Measurements from ENCODE around the gene VWCE.

The VWCE gene

DNA sequence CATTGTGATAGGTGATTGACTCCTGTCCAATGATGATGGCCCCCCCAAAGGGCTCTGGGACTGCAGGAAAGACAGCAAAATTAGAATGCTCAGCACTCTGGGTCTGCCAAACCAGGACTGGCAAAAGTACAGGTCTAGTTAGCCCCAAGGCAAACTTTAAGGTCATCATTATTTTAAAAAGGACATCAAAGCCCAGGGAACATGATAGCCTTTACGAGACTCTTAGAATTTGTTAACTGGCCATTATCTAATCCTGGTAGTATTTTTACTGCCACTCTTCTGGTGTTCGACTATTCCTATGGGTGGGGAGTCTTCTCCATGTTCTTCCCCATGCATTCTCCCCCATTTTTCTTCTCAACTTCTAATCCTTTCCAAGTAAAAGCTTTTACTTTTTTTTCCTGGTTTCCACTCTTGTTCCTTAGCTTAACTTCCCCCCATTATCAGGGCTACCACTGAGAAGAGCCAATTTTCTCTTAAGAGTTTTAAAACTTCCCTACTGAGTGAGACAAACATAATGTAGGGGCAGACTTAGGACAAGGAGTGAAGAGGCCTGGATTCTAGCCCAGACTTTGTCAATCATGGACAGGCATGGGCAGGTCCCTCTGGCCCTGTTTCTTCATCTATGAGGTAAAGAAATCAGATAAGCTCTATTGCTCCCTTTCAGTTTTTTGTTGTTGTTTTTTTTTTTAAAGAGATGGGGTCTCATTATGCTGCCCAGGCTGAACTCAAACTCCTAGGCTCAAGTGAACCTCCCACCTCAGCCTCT lies 30.7 kb upstream of the VWCE start:
- H3K9ac ChIP-seq (ENCODE audit: low read length): no peak overlapping the region
- no peak overlapping the region for H3K4me3 ChIP-seq (ENCODE audit: low read depth, low read length)
- no peaks in the 10 kb centered on the region for H3K27me3 ChIP-seq (ENCODE audit: control insufficient read depth, insufficient read depth, low read length)
- peaks cover 91% of the 10 kb centered on the region for H3K36me3 ChIP-seq (ENCODE audit: control insufficient read depth, insufficient read depth, low read length)
- no peaks in the 10 kb centered on the region for H3K9me3 ChIP-seq (ENCODE audit: control insufficient read depth, insufficient read depth, low read depth, low read length)
- no peaks in the 10 kb centered on the region for H3K4me1 ChIP-seq (ENCODE audit: control insufficient read depth, insufficient read depth, low read length)
- H3K27ac ChIP-seq (ENCODE audit: low read depth, low read length): no peak overlapping the region

GRCh38 chr11:61315260-61315659 lies 20.1 kb upstream of the VWCE start:
- Histone ChIP-seq H3K36me3 (ENCODE audit: control insufficient read depth, insufficient read depth, low read length) (peaks cover 93% of the 10 kb centered on the region), H3K27ac (ENCODE audit: low read depth, low read length) (no peak overlapping the region), H3K9me3 (ENCODE audit: control insufficient read depth, insufficient read depth, low read depth, low read length) (no peaks in the 10 kb centered on the region), H3K4me3 (ENCODE audit: low read depth, low read length) (no peak overlapping the region), H3K27me3 (ENCODE audit: control insufficient read depth, insufficient read depth, low read length) (no peaks in the 10 kb centered on the region), H3K4me1 (ENCODE audit: control insufficient read depth, insufficient read depth, low read length) (no peaks in the 10 kb centered on the region), H3K9ac (ENCODE audit: low read length) (no peak overlapping the region)

DNA sequence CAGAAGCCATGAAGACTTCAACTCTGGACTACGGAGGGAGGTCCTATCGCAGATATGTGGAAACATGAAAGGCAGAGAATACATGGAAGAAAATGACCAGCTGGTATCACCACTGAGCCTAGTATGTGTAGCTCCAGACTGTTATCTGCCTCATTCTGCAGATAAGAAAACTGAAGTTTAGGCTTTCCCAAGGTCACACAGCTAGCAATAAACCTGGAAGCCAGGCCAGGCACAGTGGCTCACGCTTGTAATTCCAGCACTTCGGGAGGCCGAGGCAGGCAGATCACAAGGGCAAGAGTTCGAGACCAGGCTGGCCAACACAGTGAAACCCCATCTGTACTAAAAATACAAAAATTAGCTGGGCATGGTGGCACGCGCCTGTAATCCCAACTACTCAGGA lies 15.6 kb upstream of the VWCE start:
- no peak overlapping the region for H3K4me3 ChIP-seq (ENCODE audit: low read depth, low read length)
- H3K9ac ChIP-seq (ENCODE audit: low read length): no peak overlapping the region
- no peak overlapping the region for H3K27ac ChIP-seq (ENCODE audit: low read depth, low read length)
- H3K27me3 ChIP-seq (ENCODE audit: control insufficient read depth, insufficient read depth, low read length): no peaks in the 10 kb centered on the region
- H3K36me3 ChIP-seq (ENCODE audit: control insufficient read depth, insufficient read depth, low read length): peaks cover 100% of the 10 kb centered on the region
- H3K4me1 ChIP-seq (ENCODE audit: control insufficient read depth, insufficient read depth, low read length): no peaks in the 10 kb centered on the region
- no peaks in the 10 kb centered on the region for H3K9me3 ChIP-seq (ENCODE audit: control insufficient read depth, insufficient read depth, low read depth, low read length)

GRCh38 chr11:61309739-61310138 lies 14.6 kb upstream of the VWCE start:
- no peaks in the 10 kb centered on the region for H3K27me3 ChIP-seq (ENCODE audit: control insufficient read depth, insufficient read depth, low read length)
- peaks cover 99% of the 10 kb centered on the region for H3K36me3 ChIP-seq (ENCODE audit: control insufficient read depth, insufficient read depth, low read length)
- H3K9ac ChIP-seq (ENCODE audit: low read length): no peak overlapping the region
- H3K4me3 ChIP-seq (ENCODE audit: low read depth, low read length): no peak overlapping the region
- no peaks in the 10 kb centered on the region for H3K9me3 ChIP-seq (ENCODE audit: control insufficient read depth, insufficient read depth, low read depth, low read length)
- H3K27ac ChIP-seq (ENCODE audit: low read depth, low read length): no peak overlapping the region
- no peaks in the 10 kb centered on the region for H3K4me1 ChIP-seq (ENCODE audit: control insufficient read depth, insufficient read depth, low read length)

DNA sequence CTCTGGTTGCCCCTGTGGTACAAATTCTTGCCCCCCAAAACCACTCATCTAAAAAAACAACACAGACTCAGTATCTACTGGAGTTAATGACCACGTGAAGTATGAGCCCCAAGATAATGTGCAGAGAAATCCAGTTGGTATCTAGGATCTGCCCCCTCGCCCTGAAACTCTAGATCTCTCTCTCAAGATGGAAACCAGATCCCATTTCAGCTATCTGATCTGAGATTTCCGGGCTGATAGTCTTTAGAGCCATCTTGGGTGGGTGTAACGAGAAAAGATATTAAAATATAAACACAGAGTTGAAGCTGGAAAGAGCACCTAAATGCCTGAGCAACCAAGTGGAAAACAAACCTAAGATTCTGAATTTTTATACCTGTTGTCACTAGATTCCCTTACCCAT lies 14.0 kb upstream of the VWCE start:
- Histone ChIP-seq H3K9me3 (ENCODE audit: control insufficient read depth, insufficient read depth, low read depth, low read length) (no peaks in the 10 kb centered on the region), H3K27me3 (ENCODE audit: control insufficient read depth, insufficient read depth, low read length) (no peaks in the 10 kb centered on the region), H3K9ac (ENCODE audit: low read length) (no peak overlapping the region), H3K4me1 (ENCODE audit: control insufficient read depth, insufficient read depth, low read length) (no peaks in the 10 kb centered on the region), H3K36me3 (ENCODE audit: control insufficient read depth, insufficient read depth, low read length) (peaks cover 98% of the 10 kb centered on the region), H3K4me3 (ENCODE audit: low read depth, low read length) (no peak overlapping the region), H3K27ac (ENCODE audit: low read depth, low read length) (no peak overlapping the region)

DNA sequence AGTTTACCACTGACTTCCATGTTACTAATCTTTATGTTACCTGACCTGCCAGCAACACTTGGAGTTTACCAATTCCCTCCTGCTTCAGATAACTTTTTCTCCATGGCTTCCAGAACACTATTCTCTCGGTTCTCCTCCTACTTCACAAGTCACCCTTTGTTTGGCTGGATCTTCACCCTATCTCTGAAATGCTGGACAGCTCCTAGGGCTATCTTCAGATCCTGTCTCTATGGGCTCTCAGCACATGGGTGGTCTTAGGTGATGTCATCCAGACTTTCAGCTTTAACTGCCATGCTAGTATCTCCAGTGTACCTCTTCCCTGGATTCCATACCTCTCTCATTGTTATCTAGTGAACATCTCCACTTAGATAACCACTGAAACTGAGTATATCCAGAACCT lies 12.2 kb upstream of the VWCE start:
- Histone ChIP-seq H3K9ac (ENCODE audit: low read length) (no peak overlapping the region), H3K27ac (ENCODE audit: low read depth, low read length) (no peak overlapping the region), H3K27me3 (ENCODE audit: control insufficient read depth, insufficient read depth, low read length) (no peaks in the 10 kb centered on the region), H3K36me3 (ENCODE audit: control insufficient read depth, insufficient read depth, low read length) (peaks cover 98% of the 10 kb centered on the region), H3K4me1 (ENCODE audit: control insufficient read depth, insufficient read depth, low read length) (no peaks in the 10 kb centered on the region), H3K9me3 (ENCODE audit: control insufficient read depth, insufficient read depth, low read depth, low read length) (no peaks in the 10 kb centered on the region), H3K4me3 (ENCODE audit: low read depth, low read length) (no peak overlapping the region)

- H3K4me3 ChIP-seq (ENCODE audit: low read depth, low read length): no peak overlapping the region
- no peaks in the 10 kb centered on the region for H3K9me3 ChIP-seq (ENCODE audit: control insufficient read depth, insufficient read depth, low read depth, low read length)
- H3K36me3 ChIP-seq (ENCODE audit: control insufficient read depth, insufficient read depth, low read length): peaks cover 98% of the 10 kb centered on the region
Measured at GRCh38 chr11:61306221-61306620, 11.1 kb upstream of the VWCE start.

DNA sequence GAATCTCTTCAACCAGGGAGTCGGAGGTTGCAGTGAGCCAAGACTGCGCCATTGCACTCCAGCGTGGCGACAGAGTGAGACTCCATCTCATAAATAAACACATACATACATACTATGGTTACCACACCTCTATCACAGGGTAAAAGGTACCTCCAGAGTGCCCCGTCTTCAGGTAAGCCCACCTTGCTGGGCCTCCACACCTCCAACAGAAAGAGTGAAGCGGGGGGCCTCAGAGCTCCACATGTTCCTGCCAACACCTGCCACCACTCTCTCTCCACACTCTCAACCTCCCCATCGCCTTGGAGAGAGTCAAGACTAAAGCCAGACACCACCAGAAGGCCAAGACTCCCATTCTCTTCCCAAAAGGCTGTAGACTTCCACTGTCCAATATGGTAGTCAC lies 10.3 kb upstream of the VWCE start:
- H3K9me3 ChIP-seq (ENCODE audit: control insufficient read depth, insufficient read depth, low read depth, low read length): no peaks in the 10 kb centered on the region
- H3K36me3 ChIP-seq (ENCODE audit: control insufficient read depth, insufficient read depth, low read length): peaks cover 98% of the 10 kb centered on the region
- H3K4me3 ChIP-seq (ENCODE audit: low read depth, low read length): no peak overlapping the region
- H3K4me1 ChIP-seq (ENCODE audit: control insufficient read depth, insufficient read depth, low read length): no peaks in the 10 kb centered on the region
- H3K9ac ChIP-seq (ENCODE audit: low read length): no peak overlapping the region
- no peak overlapping the region for H3K27ac ChIP-seq (ENCODE audit: low read depth, low read length)
- no peaks in the 10 kb centered on the region for H3K27me3 ChIP-seq (ENCODE audit: control insufficient read depth, insufficient read depth, low read length)

More at GRCh38 chr11:61306221-61306620, 11.1 kb upstream of the VWCE start:
- no peak overlapping the region for H3K27ac ChIP-seq (ENCODE audit: low read depth, low read length)
- no peak overlapping the region for H3K9ac ChIP-seq (ENCODE audit: low read length)
- no peaks in the 10 kb centered on the region for H3K27me3 ChIP-seq (ENCODE audit: control insufficient read depth, insufficient read depth, low read length)
- no peaks in the 10 kb centered on the region for H3K4me1 ChIP-seq (ENCODE audit: control insufficient read depth, insufficient read depth, low read length)

DNA sequence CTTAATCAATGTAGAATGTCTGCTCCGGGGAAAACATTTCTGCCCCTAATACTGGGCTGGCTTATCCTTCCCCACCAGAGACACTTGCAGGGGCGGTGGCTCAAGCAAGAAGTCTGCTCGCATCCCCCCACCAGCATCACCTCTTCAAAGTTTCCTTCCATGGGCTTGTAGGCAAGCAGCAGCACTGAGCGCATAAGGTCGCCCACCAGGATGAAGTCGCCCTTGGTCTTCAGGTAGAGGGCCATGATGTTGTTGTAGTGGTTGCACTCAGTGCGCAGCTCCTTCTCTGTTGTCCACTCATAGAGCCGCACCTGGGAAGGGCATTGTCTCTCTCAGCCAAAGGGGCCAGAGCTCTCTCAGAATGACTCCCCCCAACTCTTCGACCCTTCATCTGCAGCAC lies 8.6 kb upstream of the VWCE start:
- Histone ChIP-seq H3K9ac (ENCODE audit: low read length) (no peak overlapping the region), H3K4me1 (ENCODE audit: control insufficient read depth, insufficient read depth, low read length) (0 out of 2 replicates have a peak, but pooled peaks cover under 1% of the 10 kb centered on the region), H3K27me3 (ENCODE audit: control insufficient read depth, insufficient read depth, low read length) (no peaks in the 10 kb centered on the region), H3K4me3 (ENCODE audit: low read depth, low read length) (no peak overlapping the region), H3K9me3 (ENCODE audit: control insufficient read depth, insufficient read depth, low read depth, low read length) (no peaks in the 10 kb centered on the region), H3K27ac (ENCODE audit: low read depth, low read length) (no peak overlapping the region), H3K36me3 (ENCODE audit: control insufficient read depth, insufficient read depth, low read length) (peaks cover 98% of the 10 kb centered on the region)

GRCh38 chr11:61302550-61302949 lies 7.4 kb upstream of the VWCE start:
- Histone ChIP-seq H3K9ac (ENCODE audit: low read length) (no peak overlapping the region), H3K36me3 (ENCODE audit: control insufficient read depth, insufficient read depth, low read length) (peaks cover 97% of the 10 kb centered on the region), H3K27me3 (ENCODE audit: control insufficient read depth, insufficient read depth, low read length) (no peaks in the 10 kb centered on the region), H3K4me3 (ENCODE audit: low read depth, low read length) (no peak overlapping the region), H3K4me1 (ENCODE audit: control insufficient read depth, insufficient read depth, low read length) (peaks cover 10% of the 10 kb centered on the region; the same call in 1 of the 2 replicates), H3K27ac (ENCODE audit: low read depth, low read length) (no peak overlapping the region), H3K9me3 (ENCODE audit: control insufficient read depth, insufficient read depth, low read depth, low read length) (no peaks in the 10 kb centered on the region)

DNA sequence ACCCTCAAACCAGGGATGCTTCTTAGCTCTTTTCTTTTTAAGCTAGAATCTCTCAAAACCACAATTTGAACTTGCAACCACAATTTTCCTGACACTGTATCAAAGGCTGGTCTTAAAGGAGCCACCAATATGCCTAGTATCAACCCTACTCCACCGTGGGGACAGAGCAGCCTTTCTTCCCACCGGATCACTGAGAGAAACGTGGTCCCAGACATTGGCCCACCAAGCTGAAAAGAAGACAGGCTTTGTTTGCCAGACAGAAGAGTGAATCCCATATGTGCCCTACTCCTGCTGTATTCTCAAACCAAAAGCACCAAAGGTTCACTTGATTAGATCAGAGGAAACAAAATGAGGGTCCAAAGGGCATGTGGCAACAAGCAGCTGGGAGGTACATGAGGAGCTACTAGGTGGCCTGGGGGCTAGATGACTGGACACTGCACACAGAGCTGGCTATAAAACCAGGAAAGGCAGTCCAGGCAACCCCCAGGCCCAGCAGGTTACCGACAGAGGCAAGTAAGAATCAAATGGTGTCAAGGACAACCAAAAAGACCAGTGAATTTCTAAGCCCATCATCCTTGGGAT lies 3.6 kb upstream of the VWCE start:
- Histone ChIP-seq H3K27ac (ENCODE audit: low read depth, low read length) (no peak overlapping the region), H3K4me3 (ENCODE audit: low read depth, low read length) (no peak overlapping the region), H3K9me3 (ENCODE audit: control insufficient read depth, insufficient read depth, low read depth, low read length) (no peaks in the 10 kb centered on the region), H3K4me1 (ENCODE audit: control insufficient read depth, insufficient read depth, low read length) (peaks cover 19% of the 10 kb centered on the region; the same call in 1 of the 2 replicates), H3K9ac (ENCODE audit: low read length) (no peak overlapping the region), H3K27me3 (ENCODE audit: control insufficient read depth, insufficient read depth, low read length) (peaks cover 7% of the 10 kb centered on the region), H3K36me3 (ENCODE audit: control insufficient read depth, insufficient read depth, low read length) (peaks cover 67% of the 10 kb centered on the region)

Measured in HUES6 (cell line).